Measurements from ENCODE around the gene CIZ1.

GRCh38 chr9:128152133-128153059 lies 39.0 kb downstream of the CIZ1 start:
- TF ChIP-seq, protein P1, sequence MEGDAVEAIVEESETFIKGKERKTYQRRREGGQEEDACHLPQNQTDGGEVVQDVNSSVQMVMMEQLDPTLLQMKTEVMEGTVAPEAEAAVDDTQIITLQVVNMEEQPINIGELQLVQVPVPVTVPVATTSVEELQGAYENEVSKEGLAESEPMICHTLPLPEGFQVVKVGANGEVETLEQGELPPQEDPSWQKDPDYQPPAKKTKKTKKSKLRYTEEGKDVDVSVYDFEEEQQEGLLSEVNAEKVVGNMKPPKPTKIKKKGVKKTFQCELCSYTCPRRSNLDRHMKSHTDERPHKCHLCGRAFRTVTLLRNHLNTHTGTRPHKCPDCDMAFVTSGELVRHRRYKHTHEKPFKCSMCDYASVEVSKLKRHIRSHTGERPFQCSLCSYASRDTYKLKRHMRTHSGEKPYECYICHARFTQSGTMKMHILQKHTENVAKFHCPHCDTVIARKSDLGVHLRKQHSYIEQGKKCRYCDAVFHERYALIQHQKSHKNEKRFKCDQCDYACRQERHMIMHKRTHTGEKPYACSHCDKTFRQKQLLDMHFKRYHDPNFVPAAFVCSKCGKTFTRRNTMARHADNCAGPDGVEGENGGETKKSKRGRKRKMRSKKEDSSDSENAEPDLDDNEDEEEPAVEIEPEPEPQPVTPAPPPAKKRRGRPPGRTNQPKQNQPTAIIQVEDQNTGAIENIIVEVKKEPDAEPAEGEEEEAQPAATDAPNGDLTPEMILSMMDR (IDR thresholded peaks at IDR 0.05) = no peak
- TF ChIP-seq POLR2A (IDR thresholded peaks at IDR 0.05) = no peak
